Activated CD8-positive, alpha-beta memory T cell treated with anti-CD3 and anti-CD28 coated beads, Interleukin-2, amount 10 ng/mL, durations not matched to agents 7 days and 5 days (primary cell): ENCODE data around the gene NOTO. TPM values are rescaled to one million over a fixed set of nuclear protein-coding genes. Genes with fewer than 3 reads are reported as not detected.
"Not testable (repeated sequence)": the region's sequence is repeated elsewhere in the genome, so short reads cannot be mapped to it uniquely, and the experiment has no call there.

Experiments used
- ATAC-seq: fragments of 150-1000 bp; cut with Tn5 transposase; one replicate; pipeline ENCODE4 v1.10.0; 2021; ENCODE audit warnings: moderate library complexity
- CTCF ChIA-PET: fragments of 350-600 bp; sonication (Branson Sonifier 250); formaldehyde crosslinking; loops from one replicate; lab custom pipeline; 2021; ENCODE audit warnings: antibody characterized with exemption; lab: Charles Lee
- DNase-seq: peaks from one replicate; pipeline ENCODE4 v3.0.0-alpha.2; 2020
- H3K27ac Mint-ChIP-seq: one replicate; pipeline ENCODE4 v1.8.0; 2021; ENCODE audit warnings: mild to moderate bottlenecking, mixed read lengths
- H3K27me3 Mint-ChIP-seq: one replicate; pipeline ENCODE4 v1.8.0; 2021; ENCODE audit warnings: mixed read lengths
- H3K36me3 Mint-ChIP-seq: one replicate; pipeline ENCODE4 v1.8.0; 2021; ENCODE audit warnings: mild to moderate bottlenecking, mixed read lengths
- H3K4me1 Mint-ChIP-seq: one replicate; pipeline ENCODE4 v1.8.0; 2021; ENCODE audit warnings: mixed read lengths
- H3K4me3 Mint-ChIP-seq: one replicate; pipeline ENCODE4 v1.8.0; 2021; ENCODE audit warnings: mild to moderate bottlenecking, moderate library complexity, mixed read lengths
- H3K9me3 Mint-ChIP-seq: one replicate; pipeline ENCODE4 v1.8.0; 2022; ENCODE audit warnings: low read depth, mixed read lengths
- total RNA-seq, 2 experiments: library from RNA; stranded (reverse); gene quantifications; one replicate each; pipeline ENCODE4 v1.2.3, GENCODE V29; 2021

NOTO gene
- total RNA-seq, 2 experiments from 2014 or later, result not detected

- Mint-ChIP-seq H3K27me3 (peaks cover 61% of the 10 kb centered on the region), H3K9me3 (no peaks in the 10 kb centered on the region), H3K36me3 (no peaks in the 10 kb centered on the region), H3K4me1 (peaks cover 17% of the 10 kb centered on the region), H3K27ac (no peak overlapping the region), H3K4me3 (no peak overlapping the region)
- CTCF ChIA-PET, result interaction anchor here (0.6 to 6.6 kb wide), 9 partner anchors 12 to 287 kb away, joined by 3 to 80 read pairs (median 4); partner anchors contain the start of genes RAB11FIP5, SMYD5 and SPR
- DNase-seq (no peak), ATAC-seq (no peak)
Observed at GRCh38 chr2:73174941-73175662, 27.3 kb upstream of the NOTO start.

GRCh38 chr2:73175663-73176204 is 26.6 kb upstream of the NOTO start:
- no peaks in the 10 kb centered on the region for H3K36me3 Mint-ChIP-seq
- H3K4me1 Mint-ChIP-seq, result peaks cover 17% of the 10 kb centered on the region
- H3K9me3 Mint-ChIP-seq, result no peaks in the 10 kb centered on the region
- no peak overlapping the region for H3K4me3 Mint-ChIP-seq
- DNase-seq (peak; percentile 72), ATAC-seq (peak; percentile 51)
- H3K27ac Mint-ChIP-seq, result no peak overlapping the region
- H3K27me3 Mint-ChIP-seq, result peaks cover 66% of the 10 kb centered on the region
- CTCF ChIA-PET, result interaction anchor here (0.6 to 6.6 kb wide), 19 partner anchors 11 to 403 kb away, joined by 3 to 80 read pairs (median 11); partner anchors contain the start of genes RAB11FIP5, SMYD5 and SPR

GRCh38 chr2:73176205-73176880 is 26.0 kb upstream of the NOTO start:
- ATAC-seq, result peak; percentile 9

GRCh38 chr2:73176881-73177644 is 25.3 kb upstream of the NOTO start:
- CTCF ChIA-PET, result interaction anchor here (0.6 to 6.6 kb wide), 74 partner anchors 8 to 1376 kb away, joined by 3 to 80 read pairs (median 5); partner anchors contain the start of genes EGR4, PRADC1, RAB11FIP5 and SMYD5
- ATAC-seq, result peak; percentile 92
- H3K27ac Mint-ChIP-seq, result no peak overlapping the region
- peaks cover 17% of the 10 kb centered on the region for H3K4me1 Mint-ChIP-seq
- peak; percentile 90 for DNase-seq
- H3K9me3 Mint-ChIP-seq, result no peaks in the 10 kb centered on the region
- no peaks in the 10 kb centered on the region for H3K36me3 Mint-ChIP-seq
- peaks cover 67% of the 10 kb centered on the region for H3K27me3 Mint-ChIP-seq
- peak overlapping the region; percentile 76 for H3K4me3 Mint-ChIP-seq

More at GRCh38 chr2:73176205-73176880, 26.0 kb upstream of the NOTO start:
- H3K4me3 Mint-ChIP-seq, result peak overlapping the region; percentile 76
- CTCF ChIA-PET, result interaction anchor here (0.8 to 6.6 kb wide), 50 partner anchors 8 to 1375 kb away, joined by 3 to 80 read pairs (median 7); partner anchors contain the start of genes PRADC1, RAB11FIP5, SMYD5 and SPR
- H3K27me3 Mint-ChIP-seq, result peaks cover 69% of the 10 kb centered on the region
- H3K36me3 Mint-ChIP-seq, result no peaks in the 10 kb centered on the region
- DNase-seq, result no peak
- H3K27ac Mint-ChIP-seq, result no peak overlapping the region
- no peaks in the 10 kb centered on the region for H3K9me3 Mint-ChIP-seq
- H3K4me1 Mint-ChIP-seq, result peaks cover 17% of the 10 kb centered on the region

- Mint-ChIP-seq H3K4me3 (peak overlapping the region; percentile 76), H3K4me1 (peaks cover 17% of the 10 kb centered on the region), H3K27me3 (peaks cover 65% of the 10 kb centered on the region), H3K36me3 (no peaks in the 10 kb centered on the region), H3K27ac (no peak overlapping the region), H3K9me3 (no peaks in the 10 kb centered on the region)
- CTCF ChIA-PET, result interaction anchor here (0.6 to 6.6 kb wide), 72 partner anchors 9 to 1376 kb away, joined by 3 to 80 read pairs (median 6); partner anchors contain the start of genes EGR4, PRADC1, RAB11FIP5 and SMYD5
- no peak for DNase-seq
- ATAC-seq, result peak; percentile 9
Observed at GRCh38 chr2:73177645-73178255, 24.6 kb upstream of the NOTO start.

GRCh38 chr2:73185965-73186364 is 16.4 kb upstream of the NOTO start:
- Mint-ChIP-seq H3K4me3 (no peak overlapping the region), H3K27ac (no peak overlapping the region), H3K27me3 (peaks cover 33% of the 10 kb centered on the region), H3K4me1 (no peaks in the 10 kb centered on the region), H3K36me3 (no peaks in the 10 kb centered on the region), H3K9me3 (no peaks in the 10 kb centered on the region)
- CTCF ChIA-PET, result interaction anchor here (1.6 to 3.2 kb wide), 3 partner anchors 9 to 195 kb away, joined by 4 to 28 read pairs (median 9); no protein-coding TSS in a partner anchor
- ATAC-seq (no peak), DNase-seq (no peak)

- Mint-ChIP-seq H3K9me3 (no peaks in the 10 kb centered on the region), H3K4me1 (no peaks in the 10 kb centered on the region), H3K4me3 (no peak overlapping the region), H3K27ac (no peak overlapping the region), H3K27me3 (peaks cover 33% of the 10 kb centered on the region), H3K36me3 (no peaks in the 10 kb centered on the region)
- no peak for ATAC-seq
- CTCF ChIA-PET, result interaction anchor here (0.9 to 3.2 kb wide), 3 partner anchors 8 to 25 kb away, joined by 3 to 28 read pairs (median 9); no protein-coding TSS in a partner anchor
- no peak for DNase-seq
Observed at GRCh38 chr2:73187549-73187948, 14.8 kb upstream of the NOTO start.

- Mint-ChIP-seq H3K4me1 (peaks cover 2% of the 10 kb centered on the region), H3K4me3 (no peak overlapping the region), H3K27ac (no peak overlapping the region), H3K9me3 (no peaks in the 10 kb centered on the region), H3K36me3 (no peaks in the 10 kb centered on the region), H3K27me3 (peaks cover 49% of the 10 kb centered on the region)
- no peak for DNase-seq
- ATAC-seq, result no peak
- CTCF ChIA-PET, result interaction anchor here (0.7 kb wide), 1 partner anchor 175 kb away, joined by 3 read pairs; no protein-coding TSS in a partner anchor
Observed at GRCh38 chr2:73197579-73197978, 4.8 kb upstream of the NOTO start.

- not testable (repeated sequence) for H3K9me3 Mint-ChIP-seq, H3K36me3 Mint-ChIP-seq, H3K4me3 Mint-ChIP-seq, H3K27ac Mint-ChIP-seq, ATAC-seq, H3K4me1 Mint-ChIP-seq, DNase-seq
- H3K27me3 Mint-ChIP-seq, result peaks cover 71% of the 10 kb centered on the region
- CTCF ChIA-PET, result interaction anchor here (2.1 to 2.9 kb wide), 2 partner anchors 13 to 23 kb away, joined by 10 to 11 read pairs; partner anchors contain the start of gene SMYD5
Observed at GRCh38 chr2:73200281-73200680, 2.1 kb upstream of the NOTO start.

GRCh38 chr2:73203055-73203681 is 794 bp downstream of the NOTO start:
- ATAC-seq, result no peak
- Mint-ChIP-seq H3K36me3 (no peaks in the 10 kb centered on the region), H3K4me1 (peaks cover 2% of the 10 kb centered on the region), H3K27me3 (peaks cover 64% of the 10 kb centered on the region), H3K4me3 (no peak overlapping the region), H3K9me3 (no peaks in the 10 kb centered on the region), H3K27ac (no peak overlapping the region)
- no peak for DNase-seq
- CTCF ChIA-PET, result interaction anchor here (0.6 to 1.3 kb wide), 5 partner anchors 9 to 254 kb away, joined by 3 to 4 read pairs (median 3); no protein-coding TSS in a partner anchor

GRCh38 chr2:73205611-73206010 is 3.2 kb downstream of the NOTO start:
- CTCF ChIA-PET, result interaction anchor here (4.4 kb wide), 1 partner anchor 28 kb away, joined by 17 read pairs; no protein-coding TSS in a partner anchor
- Mint-ChIP-seq H3K36me3 (no peaks in the 10 kb centered on the region), H3K27ac (no peak overlapping the region), H3K27me3 (peaks cover 46% of the 10 kb centered on the region), H3K9me3 (no peaks in the 10 kb centered on the region), H3K4me3 (no peak overlapping the region), H3K4me1 (peaks cover 2% of the 10 kb centered on the region)
- ATAC-seq (no peak), DNase-seq (no peak)
